SK-N-SH treated with all-trans-retinoic acid at 6 μM for 48 hours (cell line): Measurements from ENCODE around the gene FAM78B.

ENCODE experiments used
- ARNTL ChIP-seq: fragments of 450-650 bp; formaldehyde crosslinking; IDR thresholded peaks from 2 replicates; pipeline ENCODE4 v1.5.0; 2020; ENCODE audit warnings: low read depth, mild to moderate bottlenecking, moderate library complexity, borderline replicate concordance
- CSDC2 ChIP-seq: fragments of 250-450 bp; sonication (Bioruptor Pico); IDR thresholded peaks from 2 replicates; pipeline ENCODE4 v1.5.0; 2020; ENCODE audit warnings: mild to moderate bottlenecking, moderate library complexity
- ZFP3 ChIP-seq: fragments of 250-450 bp; sonication (Bioruptor Pico); IDR thresholded peaks from 2 replicates; pipeline ENCODE4 v1.5.0; 2020; ENCODE audit warnings: mild to moderate bottlenecking, moderate library complexity
- ZFP30 ChIP-seq: fragments of 450-650 bp; formaldehyde crosslinking; IDR thresholded peaks from 2 replicates; pipeline ENCODE4 v1.5.0; 2022; ENCODE audit warnings: mild to moderate bottlenecking, moderate library complexity
- ZNF565 ChIP-seq: fragments of 450-650 bp; formaldehyde crosslinking; conservative IDR thresholded peaks from 2 replicates; pipeline ENCODE4 v1.5.0; 2020; ENCODE audit warnings: low read depth, mild to moderate bottlenecking, moderate library complexity
- TF ChIP-seq, protein P1 (sequence below): fragments of 250-450 bp; sonication (Bioruptor Pico); IDR thresholded peaks from 2 replicates; pipeline ENCODE4 v1.8.0; 2020; ENCODE audit warnings: mild to moderate bottlenecking, moderate library complexity, borderline replicate concordance

DNA sequence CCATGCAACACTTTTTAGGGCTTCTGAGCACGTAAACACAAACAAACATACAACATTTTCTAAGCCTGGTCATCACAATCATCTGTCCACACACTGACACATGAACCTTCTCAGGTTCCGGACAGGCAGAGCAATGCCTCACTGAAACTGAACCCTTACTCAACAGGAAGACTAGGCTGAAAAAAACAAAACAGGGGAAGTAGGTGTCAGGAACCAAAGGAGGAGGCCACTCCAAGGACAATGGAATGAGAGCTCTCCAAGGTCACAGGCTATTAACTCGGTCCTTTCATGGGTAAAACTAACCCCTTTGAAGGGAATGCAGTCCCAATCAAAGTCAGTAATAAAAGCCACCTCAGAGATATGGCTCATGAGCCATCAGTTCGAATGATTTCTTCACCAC is 76.6 kb downstream of the FAM78B start:
- TF ChIP-seq ZNF565 (CRISPR knock-in tag) (no peak), CSDC2 (no peak), ZFP3 (no peak), ARNTL (CRISPR knock-in tag) (no peak), ZFP30 (CRISPR knock-in tag) (no peak)
- TF ChIP-seq, protein P1, sequence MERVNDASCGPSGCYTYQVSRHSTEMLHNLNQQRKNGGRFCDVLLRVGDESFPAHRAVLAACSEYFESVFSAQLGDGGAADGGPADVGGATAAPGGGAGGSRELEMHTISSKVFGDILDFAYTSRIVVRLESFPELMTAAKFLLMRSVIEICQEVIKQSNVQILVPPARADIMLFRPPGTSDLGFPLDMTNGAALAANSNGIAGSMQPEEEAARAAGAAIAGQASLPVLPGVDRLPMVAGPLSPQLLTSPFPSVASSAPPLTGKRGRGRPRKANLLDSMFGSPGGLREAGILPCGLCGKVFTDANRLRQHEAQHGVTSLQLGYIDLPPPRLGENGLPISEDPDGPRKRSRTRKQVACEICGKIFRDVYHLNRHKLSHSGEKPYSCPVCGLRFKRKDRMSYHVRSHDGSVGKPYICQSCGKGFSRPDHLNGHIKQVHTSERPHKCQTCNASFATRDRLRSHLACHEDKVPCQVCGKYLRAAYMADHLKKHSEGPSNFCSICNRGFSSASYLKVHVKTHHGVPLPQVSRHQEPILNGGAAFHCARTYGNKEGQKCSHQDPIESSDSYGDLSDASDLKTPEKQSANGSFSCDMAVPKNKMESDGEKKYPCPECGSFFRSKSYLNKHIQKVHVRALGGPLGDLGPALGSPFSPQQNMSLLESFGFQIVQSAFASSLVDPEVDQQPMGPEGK = no peak
